Neural progenitor cell (in vitro differentiated cells): ENCODE data around the gene PDZK1. TPM values are rescaled to one million over a fixed set of nuclear protein-coding genes. Genes with fewer than 3 reads are reported as not detected.

Experiments
- DNase-seq: peaks from one replicate; pipeline ENCODE4 v3.0.0-alpha.2; 2016; ENCODE audit warnings: low spot score
- H2AFZ ChIP-seq: fragments of 200-600 bp; sonication (generic); replicated peaks from 2 replicates; pipeline ENCODE4 v1.6.1; 2016; ENCODE audit warnings: antibody characterized with exemption
- H3F3A ChIP-seq: fragments of 200-600 bp; sonication (generic); 2 replicates; pipeline ENCODE4 v1.6.1; 2016; ENCODE audit warnings: antibody characterized with exemption, low read depth
- H3K27ac ChIP-seq: fragments of 200-600 bp; sonication (generic); 2 replicates; pipeline ENCODE4 v1.5.1; 2016; ENCODE audit warnings: mild to moderate bottlenecking
- H3K27me3 ChIP-seq: fragments of 200-600 bp; sonication (generic); 2 replicates; pipeline ENCODE4 v1.6.1; 2016; ENCODE audit warnings: mild to moderate bottlenecking, moderate library complexity
- H3K36me3 ChIP-seq: fragments of 200-600 bp; sonication (generic); 2 replicates; pipeline ENCODE4 v1.5.1; 2016
- H3K4me1 ChIP-seq: fragments of 200-600 bp; sonication (generic); 2 replicates; pipeline ENCODE4 v1.6.1; 2016; ENCODE audit warnings: mixed run types
- H3K4me2 ChIP-seq: fragments of 200-600 bp; sonication (generic); 2 replicates; pipeline ENCODE4 v1.6.1; 2016
- H3K4me3 ChIP-seq: fragments of 200-600 bp; sonication (generic); 2 replicates; pipeline ENCODE4 v1.5.1; 2016
- H3K79me2 ChIP-seq: fragments of 200-600 bp; sonication (generic); 2 replicates; pipeline ENCODE4 v1.6.1; 2016; ENCODE audit warnings: low read depth
- H3K9ac ChIP-seq: fragments of 200-600 bp; sonication (generic); 2 replicates; pipeline ENCODE4 v1.6.1; 2016
- H3K9me3 ChIP-seq: fragments of 200-600 bp; sonication (generic); 2 replicates; pipeline ENCODE4 v1.5.1; 2016; ENCODE audit warnings: low read depth
- H4K20me1 ChIP-seq: fragments of 200-600 bp; sonication (generic); 2 replicates; pipeline ENCODE4 v1.6.1; 2016; ENCODE audit warnings: low read depth
- H3K27ac Mint-ChIP-seq: 3 replicates; pipeline ENCODE4 v1.8.0; 2021; ENCODE audit warnings: mixed read lengths
- H3K27me3 Mint-ChIP-seq: 2 replicates; pipeline ENCODE4 v1.8.0; 2022; ENCODE audit warnings: low read depth, mild to moderate bottlenecking, inconsistent platforms, moderate library complexity, mixed read lengths; ENCODE audit not compliant: insufficient read depth
- H3K36me3 Mint-ChIP-seq: 3 replicates; pipeline ENCODE4 v1.8.0; 2021; ENCODE audit warnings: mixed read lengths
- H3K4me1 Mint-ChIP-seq: 3 replicates; pipeline ENCODE4 v1.8.0; 2021; ENCODE audit warnings: mixed read lengths
- H3K4me3 Mint-ChIP-seq: 3 replicates; pipeline ENCODE4 v1.8.0; 2021; ENCODE audit warnings: mild to moderate bottlenecking, moderate library complexity, mixed read lengths
- H3K9me3 Mint-ChIP-seq: 3 replicates; pipeline ENCODE4 v1.8.0; 2020; ENCODE audit warnings: mixed read lengths
- CTCF ChIP-seq: fragments of 200-600 bp; sonication (generic); IDR thresholded peaks from 2 replicates; pipeline ENCODE4 v1.5.1; 2017; ENCODE audit warnings: antibody characterized with exemption, mild to moderate bottlenecking
- EZH2 ChIP-seq: fragments of 200-600 bp; sonication (generic); IDR thresholded peaks from 2 replicates; pipeline ENCODE4 v1.6.1; 2017; ENCODE audit warnings: antibody characterized with exemption, mild to moderate bottlenecking, moderate library complexity
- EZH2phosphoT487 ChIP-seq: fragments of 200-600 bp; sonication (generic); IDR thresholded peaks from 2 replicates; pipeline ENCODE4 v1.6.1; 2017; ENCODE audit warnings: antibody characterized with exemption
- total RNA-seq: library from RNA; depleted of rRNA; stranded (reverse); fragments of >200 nt; gene quantifications from 2 replicates; pipeline ENCODE4 v1.2.3, GENCODE V29; 2015; ENCODE audit warnings: low replicate concordance

The PDZK1 gene
- total RNA-seq, 1 donor from 2014 or later = 0.28 TPM

DNA sequence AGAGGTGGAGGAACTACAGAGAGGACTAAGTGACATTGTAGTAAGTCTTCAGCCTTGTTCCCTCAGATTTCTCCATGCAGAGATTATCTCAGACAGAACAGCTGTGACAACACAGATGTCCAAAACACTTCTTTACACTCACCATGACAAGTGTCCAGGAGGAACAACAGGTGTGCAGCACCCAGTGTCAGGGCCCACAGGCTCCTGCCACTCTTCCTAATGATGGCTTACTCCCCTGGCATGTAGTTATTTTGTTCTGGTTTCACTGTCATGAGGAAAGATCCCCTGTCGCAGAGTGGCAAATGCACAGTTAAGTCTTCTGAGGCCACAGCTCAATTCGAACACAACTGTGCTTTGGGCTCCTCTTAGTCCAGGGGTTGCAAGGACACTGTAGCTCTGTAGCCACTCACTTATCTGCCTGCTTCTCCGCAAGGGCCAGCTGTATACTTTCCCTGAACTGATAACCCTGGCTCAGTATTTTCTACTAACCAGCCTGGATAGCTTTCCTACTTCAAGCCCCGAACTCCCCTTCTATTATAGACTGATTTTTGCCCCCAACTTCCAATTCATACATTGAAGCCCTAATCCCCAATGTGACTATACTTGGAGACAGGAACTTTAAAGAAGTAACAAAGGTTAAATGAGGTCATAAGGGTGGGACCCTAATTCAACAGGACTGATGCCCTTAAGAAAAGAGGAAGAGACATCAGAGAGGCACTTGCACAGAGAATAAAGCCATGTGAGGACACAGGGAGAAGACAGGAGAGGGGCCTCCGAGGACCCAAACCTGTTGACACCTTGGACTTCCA, 11.1 kb downstream of the PDZK1 start:
- Histone ChIP-seq H3K79me2 (no peaks in the 10 kb centered on the region), H3K9ac (no peak overlapping the region), H3K4me1 (no peaks in the 10 kb centered on the region), H3K4me3 (no peak overlapping the region), H3K36me3 (no peaks in the 10 kb centered on the region), H3K4me2 (no peak overlapping the region), H2AFZ (no peak overlapping the region), H3K27ac (no peak overlapping the region), H4K20me1 (no peaks in the 10 kb centered on the region), H3K27me3 (no peaks in the 10 kb centered on the region), H3K9me3 (no peaks in the 10 kb centered on the region), H3F3A (no peaks in the 10 kb centered on the region)
- Mint-ChIP-seq H3K4me3 (no peak overlapping the region), H3K36me3 (no peaks in the 10 kb centered on the region), H3K27ac (no peak overlapping the region), H3K9me3 (peaks cover 2% of the 10 kb centered on the region), H3K27me3 (peaks cover 16% of the 10 kb centered on the region), H3K4me1 (no peaks in the 10 kb centered on the region)
- TF ChIP-seq CTCF (no peak), EZH2 (no peak), EZH2phosphoT487 (no peak)
- no peak for DNase-seq

- Mint-ChIP-seq H3K4me3 (no peak overlapping the region), H3K36me3 (no peaks in the 10 kb centered on the region), H3K9me3 (peaks cover 2% of the 10 kb centered on the region), H3K27me3 (peaks cover 11% of the 10 kb centered on the region), H3K4me1 (no peaks in the 10 kb centered on the region), H3K27ac (no peak overlapping the region)
- Histone ChIP-seq H3K4me3 (no peak overlapping the region), H3K79me2 (no peaks in the 10 kb centered on the region), H3F3A (no peaks in the 10 kb centered on the region), H4K20me1 (no peaks in the 10 kb centered on the region), H3K36me3 (no peaks in the 10 kb centered on the region), H3K9me3 (no peaks in the 10 kb centered on the region), H3K4me1 (no peaks in the 10 kb centered on the region), H3K9ac (no peak overlapping the region), H3K27ac (no peak overlapping the region), H3K27me3 (no peaks in the 10 kb centered on the region), H3K4me2 (no peak overlapping the region), H2AFZ (no peak overlapping the region)
- DNase-seq = no peak
- TF ChIP-seq EZH2phosphoT487 = no peak
Observed at GRCh38 chr1:145692785-145693443, 14.3 kb downstream of the PDZK1 start.

DNA sequence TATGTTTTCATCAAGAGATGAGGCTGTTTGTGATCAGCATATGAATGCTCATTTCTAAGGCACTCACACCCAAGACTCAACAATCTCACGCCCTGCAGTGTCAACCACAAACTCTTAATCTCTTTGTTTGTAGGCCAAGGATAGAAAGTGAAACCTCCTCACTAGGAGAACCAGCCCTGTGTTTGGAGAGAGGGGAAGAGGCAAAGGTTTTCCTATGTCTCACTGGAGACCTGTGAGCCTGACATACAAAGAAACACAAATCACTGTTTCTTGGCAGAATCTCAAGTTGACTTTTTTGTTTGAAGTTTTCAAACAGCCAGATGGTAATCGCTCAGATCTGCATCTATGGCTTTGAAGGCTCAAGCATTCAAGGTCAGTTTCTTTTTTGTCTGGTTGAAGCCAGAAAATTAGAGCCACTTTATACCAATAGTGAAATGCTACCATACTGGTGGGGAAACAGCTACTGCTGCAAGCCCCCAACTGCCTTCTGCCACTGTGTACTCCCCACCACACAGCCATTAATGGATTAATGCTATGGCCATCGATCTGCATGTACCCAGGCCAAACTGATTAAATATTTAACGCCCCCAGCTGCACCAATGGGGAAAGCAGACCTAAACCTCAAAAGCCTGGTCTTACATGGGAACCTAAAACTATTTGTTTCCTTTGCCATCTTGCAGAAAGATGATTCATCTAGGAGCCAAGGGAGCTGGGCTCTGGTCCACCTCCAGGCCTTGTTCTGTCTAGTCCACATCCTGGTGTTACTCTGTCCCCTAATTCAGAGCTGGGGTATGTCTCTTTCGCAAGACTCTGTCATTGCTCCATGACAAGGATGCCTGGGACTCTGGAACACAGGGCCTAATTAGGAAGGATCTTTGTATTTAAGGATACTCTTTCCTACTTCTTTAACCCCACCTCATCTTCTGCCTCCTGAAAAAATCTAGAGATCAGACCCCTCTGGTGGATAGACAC, 16.3 kb downstream of the PDZK1 start:
- no peak overlapping the region for H2AFZ ChIP-seq

More for the DNA sequence above, 16.3 kb downstream of the PDZK1 start:
- no peak overlapping the region for H3K4me3 ChIP-seq
- Mint-ChIP-seq H3K4me1 (no peaks in the 10 kb centered on the region), H3K36me3 (no peaks in the 10 kb centered on the region), H3K9me3 (peaks cover 2% of the 10 kb centered on the region), H3K27me3 (peaks cover 8% of the 10 kb centered on the region), H3K27ac (no peak overlapping the region), H3K4me3 (no peak overlapping the region)
- H4K20me1 ChIP-seq = no peaks in the 10 kb centered on the region
- no peak overlapping the region for H3K9ac ChIP-seq
- H3K27me3 ChIP-seq = no peaks in the 10 kb centered on the region
- H3K4me1 ChIP-seq = no peaks in the 10 kb centered on the region
- DNase-seq = no peak
- H3F3A ChIP-seq = no peaks in the 10 kb centered on the region
- H3K79me2 ChIP-seq = no peaks in the 10 kb centered on the region
- TF ChIP-seq EZH2phosphoT487 (no peak), CTCF (no peak), EZH2 (no peak)
- H3K9me3 ChIP-seq = no peaks in the 10 kb centered on the region
- H3K27ac ChIP-seq = no peak overlapping the region
- H3K4me2 ChIP-seq = no peak overlapping the region
- no peaks in the 10 kb centered on the region for H3K36me3 ChIP-seq
